CD4-positive, alpha-beta T cell (primary cell): ENCODE measurements around the gene PAX5. TPM values are rescaled to one million over a fixed set of nuclear protein-coding genes. Genes with fewer than 3 reads are reported as not detected.

Source experiments
- ATAC-seq: fragments of 200-7000 bp; cut with Tn5 transposase; one replicate; pipeline ENCODE4 v1.10.0; 2022; ENCODE audit warnings: mild to moderate bottlenecking; ENCODE audit not compliant: poor library complexity
- CTCF ChIA-PET: fragments of 350-600 bp; sonication (Branson Sonifier 250); formaldehyde crosslinking; loops from one replicate; lab custom pipeline; 2021; ENCODE audit warnings: antibody characterized with exemption, inconsistent platforms; lab: Charles Lee
- POLR2A ChIA-PET: fragments of 350-600 bp; sonication (Branson Sonifier 250); formaldehyde crosslinking; loops from one replicate; lab custom pipeline; 2021; ENCODE audit warnings: antibody characterized with exemption, inconsistent platforms; lab: Charles Lee
- DNase-seq, 14 experiments: peaks; one replicate each; pipeline ENCODE4 v3.0.0-alpha.2; 2013 to 2020; ENCODE audit warnings: mixed read lengths in 2 of 14
- H3K27ac ChIP-seq, 2 donors: one replicate each; pipeline versions ENCODE4 v1.5.1 to v1.7.0; 2013; ENCODE audit warnings: low read length in 2 of 2, low read depth in 1 of 2, mild to moderate bottlenecking in 1 of 2
- H3K27me3 ChIP-seq, 2 experiments: 1 replicate in 1 of 2; 2 replicates in 1 of 2; pipeline versions ENCODE4 v1.6.1 to v1.7.0; 2013; ENCODE audit warnings: low read length in 2 of 2, control low read depth in 1 of 2, mild to moderate bottlenecking in 1 of 2, moderate library complexity in 1 of 2; ENCODE audit not compliant: insufficient read depth in 2 of 2, control insufficient read depth in 1 of 2
- H3K36me3 ChIP-seq: one replicate; pipeline ENCODE4 v1.6.1; 2013; ENCODE audit warnings: low read length, control low read depth; ENCODE audit not compliant: insufficient read depth
- H3K4me1 ChIP-seq: one replicate; pipeline ENCODE4 v1.6.1; 2013; ENCODE audit warnings: low read length, control low read depth; ENCODE audit not compliant: insufficient read depth
- H3K4me3 ChIP-seq: one replicate; pipeline ENCODE4 v1.5.1; 2013; ENCODE audit warnings: mild to moderate bottlenecking, low read length, moderate library complexity
- H3K9me3 ChIP-seq, 2 experiments: 1 replicate in 1 of 2; 2 replicates in 1 of 2; pipeline versions ENCODE4 v1.6.1 to v1.7.0; 2013; ENCODE audit warnings: low read length in 2 of 2, mild to moderate bottlenecking in 2 of 2, control low read depth in 1 of 2, moderate library complexity in 1 of 2; ENCODE audit not compliant: control insufficient read depth in 1 of 2, insufficient read depth in 1 of 2
- H3K27ac Mint-ChIP-seq: one replicate; pipeline ENCODE4 v1.8.0; 2020; ENCODE audit warnings: mixed read lengths
- H3K27me3 Mint-ChIP-seq: one replicate; pipeline ENCODE4 v1.8.0; 2021; ENCODE audit warnings: mixed read lengths
- H3K36me3 Mint-ChIP-seq: one replicate; pipeline ENCODE4 v1.8.0; 2021; ENCODE audit warnings: low read depth, mixed read lengths
- H3K4me1 Mint-ChIP-seq: one replicate; pipeline ENCODE4 v1.8.0; 2021; ENCODE audit warnings: low read depth, mixed read lengths
- H3K4me3 Mint-ChIP-seq: one replicate; pipeline ENCODE4 v1.8.0; 2020; ENCODE audit warnings: mild to moderate bottlenecking, mixed read lengths
- H3K9me3 Mint-ChIP-seq: one replicate; pipeline ENCODE4 v1.8.0; 2020; ENCODE audit warnings: mixed read lengths
- intact Hi-C, 2 experiments: fragments of 100-400 bp; cut with DNase I in 1 of 2; cut with micrococcal nuclease in 1 of 2; formaldehyde crosslinking; loops; one replicate each; pipeline versions ENCODE4 v1.15.1 to v1.9.0; 2023 to 2025; cut with DNase I, micrococcal nuclease
- total RNA-seq, 174 experiments: library from RNA in 2 of 174; stranded (reverse) in 2 of 174; gene quantifications; one replicate each; pipeline ENCODE4 v1.2.3 and lab custom pipeline; 2021 to 2026
- TF ChIP-seq, protein P1 (sequence below): fragments of 200-600 bp; IDR thresholded peaks from one replicate; pipeline ENCODE4 v1.8.0; 2022; ENCODE audit warnings: antibody characterized with exemption, mild to moderate bottlenecking

Gene PAX5
- total RNA-seq, 2 experiments from 2014 or later, result 0.03 to 0.11 TPM

DNA sequence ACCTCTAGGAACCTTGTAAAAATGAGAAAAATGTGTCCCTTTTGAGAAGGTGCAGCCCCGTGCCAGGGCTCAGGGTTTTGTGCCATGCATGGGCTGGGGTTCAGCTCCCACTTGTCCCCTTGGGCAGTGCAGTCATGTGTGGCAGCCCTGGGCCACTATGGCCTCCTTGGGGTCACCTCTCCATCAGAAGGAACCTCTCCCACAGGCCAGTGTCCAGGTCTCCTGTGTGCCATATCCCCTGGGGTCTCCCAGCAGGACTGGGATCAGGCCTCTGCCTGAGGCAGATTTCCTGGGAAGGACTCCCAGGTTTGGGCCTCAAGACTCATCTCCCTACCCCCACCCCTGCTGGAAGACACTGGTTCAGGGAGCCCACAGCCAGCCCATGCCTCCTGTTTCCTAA, 189.1 kb downstream of the PAX5 start:
- ChIA-PET CTCF (no interaction called here), POLR2A (no interaction called here)
- no peaks in the 10 kb centered on the region for H3K27me3 Mint-ChIP-seq
- ATAC-seq, result no peak
- no peaks in the 10 kb centered on the region for H3K9me3 ChIP-seq
- H3K27me3 ChIP-seq, result peaks cover 0 to 6% of the 10 kb centered on the region in 2 experiments
- no peak overlapping the region for H3K27ac Mint-ChIP-seq
- H3K9me3 Mint-ChIP-seq, result no peaks in the 10 kb centered on the region
- H3K4me1 ChIP-seq, result no peaks in the 10 kb centered on the region
- no peak overlapping the region for H3K27ac ChIP-seq
- TF ChIP-seq, protein P1, sequence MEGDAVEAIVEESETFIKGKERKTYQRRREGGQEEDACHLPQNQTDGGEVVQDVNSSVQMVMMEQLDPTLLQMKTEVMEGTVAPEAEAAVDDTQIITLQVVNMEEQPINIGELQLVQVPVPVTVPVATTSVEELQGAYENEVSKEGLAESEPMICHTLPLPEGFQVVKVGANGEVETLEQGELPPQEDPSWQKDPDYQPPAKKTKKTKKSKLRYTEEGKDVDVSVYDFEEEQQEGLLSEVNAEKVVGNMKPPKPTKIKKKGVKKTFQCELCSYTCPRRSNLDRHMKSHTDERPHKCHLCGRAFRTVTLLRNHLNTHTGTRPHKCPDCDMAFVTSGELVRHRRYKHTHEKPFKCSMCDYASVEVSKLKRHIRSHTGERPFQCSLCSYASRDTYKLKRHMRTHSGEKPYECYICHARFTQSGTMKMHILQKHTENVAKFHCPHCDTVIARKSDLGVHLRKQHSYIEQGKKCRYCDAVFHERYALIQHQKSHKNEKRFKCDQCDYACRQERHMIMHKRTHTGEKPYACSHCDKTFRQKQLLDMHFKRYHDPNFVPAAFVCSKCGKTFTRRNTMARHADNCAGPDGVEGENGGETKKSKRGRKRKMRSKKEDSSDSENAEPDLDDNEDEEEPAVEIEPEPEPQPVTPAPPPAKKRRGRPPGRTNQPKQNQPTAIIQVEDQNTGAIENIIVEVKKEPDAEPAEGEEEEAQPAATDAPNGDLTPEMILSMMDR, result no peak
- no peak overlapping the region for H3K4me3 Mint-ChIP-seq
- H3K36me3 ChIP-seq, result no peaks in the 10 kb centered on the region
- DNase-seq, result no peak
- no peaks in the 10 kb centered on the region for H3K36me3 Mint-ChIP-seq
- no peak overlapping the region for H3K4me3 ChIP-seq
- no peaks in the 10 kb centered on the region for H3K4me1 Mint-ChIP-seq
- intact Hi-C loops, result no loop called here

DNA sequence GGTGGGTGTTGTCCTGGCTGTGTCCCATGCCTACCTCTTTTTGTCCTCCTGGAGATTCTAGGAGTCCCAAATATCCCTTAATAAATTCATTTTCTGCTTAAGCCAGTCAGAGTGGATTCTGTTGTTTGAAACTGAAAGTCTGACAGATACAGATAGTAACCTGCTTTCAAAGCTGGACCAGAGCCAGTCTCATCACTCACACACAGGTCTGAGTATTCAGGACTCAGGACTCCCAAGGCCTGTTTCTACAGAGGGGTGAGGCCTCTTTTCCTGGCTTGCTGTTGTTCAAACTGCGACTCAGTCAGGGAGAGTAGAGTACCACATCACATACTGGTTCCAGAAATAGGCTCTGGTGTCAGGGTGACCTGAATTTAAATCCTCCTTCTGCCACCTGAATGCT, 190.1 kb downstream of the PAX5 start:
- DNase-seq (no peak), ATAC-seq (no peak)
- Histone ChIP-seq H3K27me3 (peaks cover 0 to 6% of the 10 kb centered on the region in 2 experiments), H3K9me3 (no peaks in the 10 kb centered on the region), H3K36me3 (no peaks in the 10 kb centered on the region), H3K4me3 (no peak overlapping the region), H3K4me1 (no peaks in the 10 kb centered on the region), H3K27ac (no peak overlapping the region)
- no peak overlapping the region for H3K4me3 Mint-ChIP-seq
- H3K36me3 Mint-ChIP-seq, result no peaks in the 10 kb centered on the region
- ChIA-PET CTCF (no interaction called here), POLR2A (no interaction called here)
- H3K4me1 Mint-ChIP-seq, result no peaks in the 10 kb centered on the region
- no peak overlapping the region for H3K27ac Mint-ChIP-seq
- H3K27me3 Mint-ChIP-seq, result no peaks in the 10 kb centered on the region
- intact Hi-C loops, result no loop called here
- TF ChIP-seq, protein P1, result no peak
- H3K9me3 Mint-ChIP-seq, result no peaks in the 10 kb centered on the region

DNA sequence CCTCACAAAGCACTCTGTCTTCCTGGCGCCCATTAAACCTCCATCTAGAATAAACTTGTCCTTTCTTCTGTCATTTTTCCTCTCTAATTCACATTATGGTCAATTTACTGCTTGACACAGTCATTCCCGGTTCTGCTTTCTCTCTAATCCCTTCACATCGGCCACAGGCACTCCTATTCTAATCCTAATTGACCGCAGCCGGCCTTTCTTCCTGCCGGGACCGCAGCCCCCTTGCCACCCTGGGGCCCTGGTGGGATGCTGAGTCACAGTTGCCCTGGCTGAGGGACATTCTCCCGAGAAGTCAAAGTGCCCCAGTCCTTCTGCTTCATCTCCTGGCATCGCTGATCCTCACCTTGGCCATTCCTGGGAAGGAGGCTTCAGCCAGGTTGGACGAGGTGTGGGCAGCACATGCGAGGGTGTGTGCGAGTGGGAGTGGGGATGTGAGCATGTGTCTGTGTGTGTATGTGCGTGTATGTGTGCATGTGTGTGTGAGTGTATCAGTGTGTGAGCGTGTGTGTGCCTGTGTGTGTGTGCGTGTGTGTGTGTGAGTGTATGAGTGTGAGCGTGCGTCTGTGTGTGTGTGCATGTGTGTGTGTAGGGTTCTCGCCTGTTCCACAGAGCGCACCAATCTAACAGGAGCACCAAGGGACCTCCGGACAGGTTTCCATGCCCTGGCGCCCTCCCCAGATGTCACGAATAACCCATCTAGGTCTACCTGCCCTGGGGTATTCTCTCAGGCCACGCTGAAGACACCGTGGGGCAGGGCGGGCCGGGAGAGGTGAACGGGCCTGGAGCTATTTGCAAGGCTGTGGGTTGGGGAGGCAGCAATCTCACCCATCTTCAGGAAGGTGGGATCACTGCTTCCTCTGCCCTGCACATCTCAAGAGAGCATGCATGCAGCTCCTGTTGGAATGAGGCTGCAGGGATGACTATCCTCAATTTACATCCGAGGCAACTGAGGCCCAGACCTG, 191.2 kb downstream of the PAX5 start:
- no peaks in the 10 kb centered on the region for H3K4me1 Mint-ChIP-seq
- intact Hi-C loops, result no loop called here

More for the DNA sequence above, 191.2 kb downstream of the PAX5 start:
- no peak overlapping the region for H3K4me3 Mint-ChIP-seq
- DNase-seq (no peak), ATAC-seq (no peak)
- no peaks in the 10 kb centered on the region for H3K36me3 Mint-ChIP-seq
- no peaks in the 10 kb centered on the region for H3K27me3 Mint-ChIP-seq
- no peak overlapping the region for H3K27ac ChIP-seq
- H3K27me3 ChIP-seq, result peaks cover 0 to 6% of the 10 kb centered on the region in 2 experiments
- no peak overlapping the region for H3K27ac Mint-ChIP-seq
- H3K36me3 ChIP-seq, result no peaks in the 10 kb centered on the region
- POLR2A ChIA-PET, result no interaction called here
- no peaks in the 10 kb centered on the region for H3K9me3 ChIP-seq
- TF ChIP-seq, protein P1, result no peak
- no peaks in the 10 kb centered on the region for H3K9me3 Mint-ChIP-seq
- H3K4me1 ChIP-seq, result no peaks in the 10 kb centered on the region
- no peak overlapping the region for H3K4me3 ChIP-seq
- CTCF ChIA-PET, result no interaction called here
